PC-9 (cell line): ENCODE data around the gene GSC2. TPM values are rescaled to one million over a fixed set of nuclear protein-coding genes. Genes with fewer than 3 reads are reported as not detected.

Experiments
- BruUV-seq: library from RNA; stranded (reverse); fragments of 400-500 nt; replicated peaks from 2 replicates; lab custom pipeline; 2021; lab: Mats Ljungman, UMichigan
- CTCF ChIA-PET: fragments of 300-600 bp; sonication (Branson Sonifier 250); formaldehyde crosslinking; loops from one replicate; lab custom pipeline; 2022; ENCODE audit warnings: antibody characterized with exemption; lab: Charles Lee
- POLR2A ChIA-PET: fragments of 300-600 bp; sonication (Branson Sonifier 250); formaldehyde crosslinking; loops from one replicate; lab custom pipeline; 2022; ENCODE audit warnings: antibody characterized with exemption; ENCODE audit not compliant: unreplicated experiment; lab: Charles Lee
- DNase-seq, 2 experiments: peaks; one replicate each; pipeline versions ENCODE4 v3.0.0 to v3.0.0-alpha.2; 2015 to 2022; ENCODE audit warnings: mixed read lengths in 1 of 2
- H2AFZ ChIP-seq: fragments of 200-600 bp; sonication (generic); 2 replicates; pipeline ENCODE4 v1.8.1; 2017; ENCODE audit warnings: antibody characterized with exemption
- H3F3A ChIP-seq: fragments of 200-600 bp; sonication (generic); 2 replicates; pipeline ENCODE4 v1.8.1; 2017; ENCODE audit warnings: antibody characterized with exemption, mild to moderate bottlenecking, low read depth; ENCODE audit not compliant: insufficient read depth
- H3K27ac ChIP-seq: fragments of 200-600 bp; sonication (generic); 2 replicates; pipeline ENCODE4 v1.6.1; 2016; ENCODE audit warnings: mixed run types
- H3K27me3 ChIP-seq: fragments of 200-600 bp; sonication (generic); 2 replicates; pipeline ENCODE4 v1.6.1; 2016; ENCODE audit warnings: low read depth, mixed run types; ENCODE audit not compliant: insufficient read depth
- H3K36me3 ChIP-seq: fragments of 200-600 bp; sonication (generic); 2 replicates; pipeline ENCODE4 v1.6.1; 2016; ENCODE audit warnings: low read depth, mixed run types
- H3K4me1 ChIP-seq: fragments of 200-600 bp; sonication (generic); replicated peaks from 2 replicates; pipeline ENCODE4 v1.6.1; 2016; ENCODE audit warnings: mixed run types; ENCODE audit not compliant: insufficient read depth
- H3K4me2 ChIP-seq: fragments of 200-600 bp; sonication (generic); 2 replicates; pipeline ENCODE4 v1.6.1; 2017; ENCODE audit warnings: mixed run types
- H3K4me3 ChIP-seq: fragments of 200-600 bp; sonication (generic); 2 replicates; pipeline ENCODE4 v1.6.1; 2016; ENCODE audit warnings: mixed run types
- H3K79me2 ChIP-seq: fragments of 200-600 bp; sonication (generic); 2 replicates; pipeline ENCODE4 v1.6.1; 2017; ENCODE audit warnings: low read depth, mixed run types
- H3K9me2 ChIP-seq: fragments of 200-600 bp; sonication (generic); 2 replicates; pipeline ENCODE4 v1.8.1; 2017; ENCODE audit warnings: mild to moderate bottlenecking; ENCODE audit not compliant: insufficient read depth
- H3K9me3 ChIP-seq: fragments of 200-600 bp; sonication (generic); 2 replicates; pipeline ENCODE4 v1.8.1; 2016; ENCODE audit warnings: low read depth; ENCODE audit not compliant: insufficient read depth
- H4K20me1 ChIP-seq: fragments of 200-600 bp; sonication (generic); 2 replicates; pipeline ENCODE4 v1.8.1; 2017; ENCODE audit not compliant: insufficient read depth
- EZH2 ChIP-seq: fragments of 200-600 bp; sonication (generic); IDR thresholded peaks from 2 replicates; pipeline ENCODE4 v1.8.0; 2017; ENCODE audit warnings: antibody characterized with exemption, low read depth
- intact Hi-C: fragments of 100-400 bp; cut with micrococcal nuclease; formaldehyde crosslinking; loops from one replicate; pipeline ENCODE4 v1.10.0; 2022; ENCODE audit not compliant: unreplicated experiment
- total RNA-seq: library from RNA; stranded (reverse); gene quantifications from 2 replicates; pipeline ENCODE4 v1.2.3, GENCODE V29; 2021
- TF ChIP-seq, protein P1 (sequence below): fragments of 200-600 bp; sonication (generic); conservative IDR thresholded peaks from 2 replicates; pipeline ENCODE4 v1.6.1; 2017; ENCODE audit warnings: mixed run types, antibody characterized with exemption, mild to moderate bottlenecking, moderate library complexity

The GSC2 gene
- total RNA-seq, 1 experiment from 2014 or later: not detected

DNA sequence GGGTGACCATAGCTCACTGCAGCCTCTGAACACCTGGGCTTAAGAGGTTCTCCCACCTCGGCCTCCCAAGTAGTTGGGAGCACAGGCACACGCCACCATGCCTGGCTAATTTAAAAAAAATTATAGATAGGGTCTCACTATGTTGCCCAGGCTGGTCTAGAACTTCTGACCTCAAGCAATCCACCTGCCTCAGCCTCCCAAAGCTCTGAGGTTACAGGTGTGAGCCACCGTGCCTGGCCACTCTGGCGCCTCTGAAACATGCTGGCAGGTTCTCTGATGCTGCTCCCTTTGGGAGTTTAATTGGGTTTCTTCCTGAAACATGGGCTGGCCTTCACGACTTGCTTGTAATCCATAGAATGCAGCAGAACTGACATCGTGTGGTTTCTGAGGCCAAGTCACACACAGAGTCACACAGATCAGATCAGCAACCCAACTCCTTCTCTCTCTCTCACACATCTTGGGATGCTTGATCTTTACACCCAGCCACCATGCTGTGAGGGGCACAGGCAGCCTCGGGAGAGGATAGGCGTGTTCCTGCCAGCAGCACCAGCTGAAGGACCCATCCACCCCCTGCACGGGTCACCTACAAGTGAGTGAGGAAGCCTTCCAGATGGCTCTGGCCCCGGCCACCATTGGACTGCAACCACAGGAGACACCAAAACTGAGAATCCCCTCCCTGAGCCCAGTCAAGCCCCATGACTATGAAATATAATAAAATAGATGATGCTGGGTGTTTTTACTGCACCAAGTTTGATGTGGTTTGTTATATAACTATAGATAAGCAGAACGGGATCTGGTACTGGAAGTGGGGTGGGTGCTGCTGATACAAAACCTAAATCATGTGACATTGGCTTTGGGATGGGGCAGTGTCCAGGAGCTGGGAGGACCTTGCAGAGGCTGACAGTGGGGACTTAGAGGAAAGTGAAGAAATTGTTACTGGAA, 3.1 kb upstream of the GSC2 start:
- no peak overlapping the region for H3K27ac ChIP-seq
- H3K9me3 ChIP-seq: no peaks in the 10 kb centered on the region
- CTCF ChIA-PET: no interaction called here
- H3K27me3 ChIP-seq: peaks cover 21% of the 10 kb centered on the region
- DNase-seq: no peak
- no peak overlapping the region for H3K4me3 ChIP-seq
- POLR2A ChIA-PET: no interaction called here
- no peaks in the 10 kb centered on the region for H4K20me1 ChIP-seq
- no peaks in the 10 kb centered on the region for H3F3A ChIP-seq
- no peaks in the 10 kb centered on the region for H3K9me2 ChIP-seq
- H3K79me2 ChIP-seq: no peaks in the 10 kb centered on the region
- intact Hi-C loops: no loop called here
- no peak overlapping the region for H3K4me2 ChIP-seq
- no peaks in the 10 kb centered on the region for H3K4me1 ChIP-seq
- TF ChIP-seq, protein P1, sequence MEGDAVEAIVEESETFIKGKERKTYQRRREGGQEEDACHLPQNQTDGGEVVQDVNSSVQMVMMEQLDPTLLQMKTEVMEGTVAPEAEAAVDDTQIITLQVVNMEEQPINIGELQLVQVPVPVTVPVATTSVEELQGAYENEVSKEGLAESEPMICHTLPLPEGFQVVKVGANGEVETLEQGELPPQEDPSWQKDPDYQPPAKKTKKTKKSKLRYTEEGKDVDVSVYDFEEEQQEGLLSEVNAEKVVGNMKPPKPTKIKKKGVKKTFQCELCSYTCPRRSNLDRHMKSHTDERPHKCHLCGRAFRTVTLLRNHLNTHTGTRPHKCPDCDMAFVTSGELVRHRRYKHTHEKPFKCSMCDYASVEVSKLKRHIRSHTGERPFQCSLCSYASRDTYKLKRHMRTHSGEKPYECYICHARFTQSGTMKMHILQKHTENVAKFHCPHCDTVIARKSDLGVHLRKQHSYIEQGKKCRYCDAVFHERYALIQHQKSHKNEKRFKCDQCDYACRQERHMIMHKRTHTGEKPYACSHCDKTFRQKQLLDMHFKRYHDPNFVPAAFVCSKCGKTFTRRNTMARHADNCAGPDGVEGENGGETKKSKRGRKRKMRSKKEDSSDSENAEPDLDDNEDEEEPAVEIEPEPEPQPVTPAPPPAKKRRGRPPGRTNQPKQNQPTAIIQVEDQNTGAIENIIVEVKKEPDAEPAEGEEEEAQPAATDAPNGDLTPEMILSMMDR: no peak
- TF ChIP-seq EZH2: no peak
- BruUV-seq: no TSS peak
- H2AFZ ChIP-seq: no peak overlapping the region
- H3K36me3 ChIP-seq: no peaks in the 10 kb centered on the region

GRCh38 chr22:19151329-19152191, 1.5 kb upstream of the GSC2 start:
- Histone ChIP-seq H3K27ac (no peak overlapping the region), H2AFZ (no peak overlapping the region), H3K4me1 (no peaks in the 10 kb centered on the region), H3F3A (no peaks in the 10 kb centered on the region), H3K36me3 (no peaks in the 10 kb centered on the region), H3K27me3 (peaks cover 21% of the 10 kb centered on the region), H3K9me2 (no peaks in the 10 kb centered on the region), H4K20me1 (no peaks in the 10 kb centered on the region), H3K9me3 (no peaks in the 10 kb centered on the region), H3K4me3 (no peak overlapping the region), H3K79me2 (no peaks in the 10 kb centered on the region), H3K4me2 (no peak overlapping the region)
- POLR2A ChIA-PET: no interaction called here
- BruUV-seq: no TSS peak
- CTCF ChIA-PET: no interaction called here
- TF ChIP-seq EZH2: no peak
- TF ChIP-seq, protein P1: no peak
- no peak for DNase-seq
- intact Hi-C loops: no loop called here

GRCh38 chr22:19150482-19151328, 613 bp upstream of the GSC2 start:
- H3K9me2 ChIP-seq: no peaks in the 10 kb centered on the region
- TF ChIP-seq EZH2: no peak
- TF ChIP-seq, protein P1: no peak
- no peaks in the 10 kb centered on the region for H3K9me3 ChIP-seq
- H3K27ac ChIP-seq: no peak overlapping the region
- H3K4me3 ChIP-seq: no peak overlapping the region
- no peaks in the 10 kb centered on the region for H4K20me1 ChIP-seq
- H3K36me3 ChIP-seq: no peaks in the 10 kb centered on the region
- no peaks in the 10 kb centered on the region for H3K79me2 ChIP-seq
- POLR2A ChIA-PET: no interaction called here
- intact Hi-C loops: no loop called here
- H3K4me1 ChIP-seq: no peaks in the 10 kb centered on the region
- H2AFZ ChIP-seq: no peak overlapping the region
- BruUV-seq: no TSS peak
- no peak for DNase-seq
- H3K27me3 ChIP-seq: peaks cover 21% of the 10 kb centered on the region
- H3F3A ChIP-seq: no peaks in the 10 kb centered on the region
- H3K4me2 ChIP-seq: no peak overlapping the region
- CTCF ChIA-PET: no interaction called here
